H4 (cell line): Measurements from ENCODE around the gene ROPN1. TPM values are rescaled to one million over a fixed set of nuclear protein-coding genes. Genes with fewer than 3 reads are reported as not detected.
A peak's percentile ranks its signal among the peaks of the same experiment; 100 is the strongest.
"Not testable (repeated sequence)": the region's sequence is repeated elsewhere in the genome, so short reads cannot be mapped to it uniquely, and the experiment has no call there.

Experiments used
- DNase-seq: peaks from one replicate; pipeline ENCODE4 v3.0.0-alpha.2; 2015; ENCODE audit warnings: low spot score
- total RNA-seq: library from RNA; depleted of rRNA; stranded (reverse); fragments of >200 nt; shearing (Covaris generic); gene quantifications from 2 replicates; pipeline ENCODE4 v1.2.3, GENCODE V29; 2014; rRNA removed

ROPN1 gene
- not detected in 2 replicates for total RNA-seq

GRCh38 chr3:123991730-123992588 lies at the start of gene ROPN1:
Gene ROPN1 (minus strand): TSS chr3:123992124. CDS start chr3:123980481, 11,643 bp downstream.
- not testable (repeated sequence) for DNase-seq

GRCh38 chr3:124041553-124041952 lies 49.6 kb upstream of the ROPN1 start:
- no peak for DNase-seq

- no peak for DNase-seq
These were observed 45.4 kb upstream of the ROPN1 start for GRCh38 chr3:124037326-124037725.

- not testable (repeated sequence) for DNase-seq
These were observed 44.3 kb upstream of the ROPN1 start for GRCh38 chr3:124036214-124036613.

GRCh38 chr3:124035463-124036121 lies 43.7 kb upstream of the ROPN1 start:
- DNase-seq, result no peak

- DNase-seq, result no peak
These were observed 42.9 kb upstream of the ROPN1 start for GRCh38 chr3:124034844-124035152.

- DNase-seq, result peak; percentile 17
These were observed 42.3 kb upstream of the ROPN1 start for GRCh38 chr3:124034016-124034843.

- no peak for DNase-seq
These were observed 41.6 kb upstream of the ROPN1 start, which contains the start of gene KALRN for GRCh38 chr3:124033360-124034015. Gene KALRN (plus strand): TSS chr3:124033369.

- peak; percentile 84 for DNase-seq
These were observed 41.0 kb upstream of the ROPN1 start for GRCh38 chr3:124032881-124033359.

- peak; percentile 49 for DNase-seq
These were observed 40.5 kb upstream of the ROPN1 start for GRCh38 chr3:124032311-124032880.

- DNase-seq, result no peak
These were observed 34.6 kb upstream of the ROPN1 start for GRCh38 chr3:124026516-124026915.

GRCh38 chr3:124023531-124023930 lies 31.6 kb upstream of the ROPN1 start:
- DNase-seq, result not testable (repeated sequence)

GRCh38 chr3:124019291-124019690 lies 27.4 kb upstream of the ROPN1 start:
- DNase-seq, result no peak

- not testable (repeated sequence) for DNase-seq
These were observed 25.6 kb upstream of the ROPN1 start for GRCh38 chr3:124017502-124017901.

GRCh38 chr3:124016483-124016882 lies 24.6 kb upstream of the ROPN1 start:
- peak; percentile 44 for DNase-seq

GRCh38 chr3:124014366-124014942 lies 22.5 kb upstream of the ROPN1 start:
- no peak for DNase-seq

- DNase-seq, result not testable (repeated sequence)
These were observed 16.4 kb upstream of the ROPN1 start for GRCh38 chr3:124008321-124008720.

GRCh38 chr3:124007186-124007585 lies 15.3 kb upstream of the ROPN1 start:
- DNase-seq, result no peak

GRCh38 chr3:124002405-124003079 lies 10.6 kb upstream of the ROPN1 start:
- DNase-seq, result not testable (repeated sequence)

- not testable (repeated sequence) for DNase-seq
These were observed 9.4 kb upstream of the ROPN1 start for GRCh38 chr3:124001366-124001765.
